ENCODE measurements around the gene PMFBP1.

DNA sequence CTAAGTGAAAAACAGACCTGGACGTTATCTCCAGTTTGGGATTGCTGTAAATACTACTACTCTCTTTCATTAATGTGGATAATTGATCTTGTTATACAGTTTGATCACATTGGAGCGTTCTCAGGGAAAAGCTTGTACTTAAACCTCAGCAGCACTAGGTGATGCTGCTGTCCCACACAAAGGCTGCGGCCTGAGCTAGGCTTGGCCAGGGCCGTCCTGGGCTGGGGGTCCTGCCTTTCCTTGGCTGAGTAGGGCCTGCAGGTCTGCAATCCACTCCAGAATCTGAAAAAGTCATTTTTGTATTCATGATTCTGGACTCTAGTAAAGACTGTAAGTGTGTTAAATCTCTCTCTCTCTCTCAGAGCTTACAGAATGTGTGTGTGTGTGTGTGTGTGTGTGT lies 23.7 kb upstream of the PMFBP1 start:
- no peak for TF ChIP-seq GATA2 (IDR thresholded peaks at IDR 0.05; ENCODE audit: low read depth, low read length)
- no peak for TF ChIP-seq GATA3 (IDR thresholded peaks at IDR 0.05; ENCODE audit: low read depth, low read length)
